ENCODE measurements around the gene GJC2.
A peak's percentile ranks its signal among the peaks of the same experiment; 100 is the strongest.

DNA sequence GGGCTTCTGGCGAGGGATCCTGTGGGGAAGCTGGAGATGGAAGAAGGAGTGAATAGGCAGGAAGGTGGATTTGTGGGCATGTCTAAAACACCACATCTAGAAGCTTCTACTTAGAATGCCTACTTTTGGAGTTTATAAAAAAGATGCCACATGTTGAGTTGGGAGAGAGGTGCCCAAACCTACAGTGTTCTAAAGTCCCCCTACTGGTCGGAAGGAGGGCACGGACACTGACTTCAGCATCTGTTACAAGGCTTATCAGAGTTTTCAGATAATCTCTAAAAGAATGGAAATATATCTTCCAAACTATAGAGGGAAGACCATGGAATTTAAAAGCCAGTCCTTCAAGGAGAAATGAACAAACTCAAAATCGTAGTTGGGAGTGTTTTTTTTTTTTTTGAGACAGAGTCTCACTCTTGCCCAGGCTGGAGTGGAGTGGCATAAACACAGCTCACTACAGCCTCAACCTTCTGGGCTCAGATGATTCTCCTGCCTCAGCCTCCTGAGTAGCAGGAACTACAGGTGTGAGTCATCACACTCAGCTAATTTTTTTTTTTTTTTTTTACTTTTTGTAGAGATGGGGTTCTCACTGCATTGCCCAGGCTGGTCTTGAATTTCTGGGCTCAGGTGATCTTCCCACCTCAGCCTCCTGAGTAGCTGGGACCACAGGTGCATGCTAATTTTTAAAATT is 30.7 kb downstream of the GJC2 start:
- TF ChIP-seq, protein P1, sequence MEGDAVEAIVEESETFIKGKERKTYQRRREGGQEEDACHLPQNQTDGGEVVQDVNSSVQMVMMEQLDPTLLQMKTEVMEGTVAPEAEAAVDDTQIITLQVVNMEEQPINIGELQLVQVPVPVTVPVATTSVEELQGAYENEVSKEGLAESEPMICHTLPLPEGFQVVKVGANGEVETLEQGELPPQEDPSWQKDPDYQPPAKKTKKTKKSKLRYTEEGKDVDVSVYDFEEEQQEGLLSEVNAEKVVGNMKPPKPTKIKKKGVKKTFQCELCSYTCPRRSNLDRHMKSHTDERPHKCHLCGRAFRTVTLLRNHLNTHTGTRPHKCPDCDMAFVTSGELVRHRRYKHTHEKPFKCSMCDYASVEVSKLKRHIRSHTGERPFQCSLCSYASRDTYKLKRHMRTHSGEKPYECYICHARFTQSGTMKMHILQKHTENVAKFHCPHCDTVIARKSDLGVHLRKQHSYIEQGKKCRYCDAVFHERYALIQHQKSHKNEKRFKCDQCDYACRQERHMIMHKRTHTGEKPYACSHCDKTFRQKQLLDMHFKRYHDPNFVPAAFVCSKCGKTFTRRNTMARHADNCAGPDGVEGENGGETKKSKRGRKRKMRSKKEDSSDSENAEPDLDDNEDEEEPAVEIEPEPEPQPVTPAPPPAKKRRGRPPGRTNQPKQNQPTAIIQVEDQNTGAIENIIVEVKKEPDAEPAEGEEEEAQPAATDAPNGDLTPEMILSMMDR (IDR thresholded peaks at IDR 0.05) = peak in 1 of 4 experiments; percentile 17
- no peak for TF ChIP-seq POLR2A (IDR thresholded peaks at IDR 0.05)

All from gastroesophageal sphincter (tissue), 3 donors.